GM21360 (cell line): Measurements from ENCODE around the gene LRRC72.
"Not testable (repeated sequence)": the region's sequence is repeated elsewhere in the genome, so short reads cannot be mapped to it uniquely, and the experiment has no call there.

Source experiments
- ATAC-seq: cut with Tn5 transposase; IDR thresholded peaks from one replicate; pipeline ENCODE4 v1.9.1; 2021; ENCODE audit warnings: mild to moderate bottlenecking, moderate library complexity; ENCODE audit not compliant: unreplicated experiment

Gene LRRC72

GRCh38 chr7:16564909-16565426 lies 38.3 kb downstream of the LRRC72 start:
- ATAC-seq, result peak; percentile 73

- no peak for ATAC-seq
These were observed 45.3 kb downstream of the LRRC72 start for GRCh38 chr7:16571941-16572340.

- no peak for ATAC-seq
These were observed 52.6 kb downstream of the LRRC72 start for GRCh38 chr7:16579216-16579615.

GRCh38 chr7:16581286-16581685 lies 54.7 kb downstream of the LRRC72 start:
- no peak for ATAC-seq

GRCh38 chr7:16583834-16584233 lies 57.2 kb downstream of the LRRC72 start:
- no peak for ATAC-seq

GRCh38 chr7:16585540-16585939 lies 58.9 kb downstream of the LRRC72 start:
- no peak for ATAC-seq

GRCh38 chr7:16586081-16586874 lies 59.7 kb downstream of the LRRC72 start:
- ATAC-seq, result no peak

- ATAC-seq, result no peak
These were observed 60.5 kb downstream of the LRRC72 start for GRCh38 chr7:16587129-16587528.

GRCh38 chr7:16587790-16588189 lies 61.2 kb downstream of the LRRC72 start:
- ATAC-seq, result no peak

GRCh38 chr7:16589881-16590280 lies 63.3 kb downstream of the LRRC72 start:
- no peak for ATAC-seq

GRCh38 chr7:16590424-16590823 lies 63.8 kb downstream of the LRRC72 start:
- ATAC-seq, result no peak

GRCh38 chr7:16592395-16592794 lies 65.8 kb downstream of the LRRC72 start:
- no peak for ATAC-seq

- no peak for ATAC-seq
These were observed 67.4 kb downstream of the LRRC72 start for GRCh38 chr7:16594061-16594460.

- no peak for ATAC-seq
These were observed 68.1 kb downstream of the LRRC72 start for GRCh38 chr7:16594676-16595075.

- ATAC-seq, result not testable (repeated sequence)
These were observed 69.0 kb downstream of the LRRC72 start for GRCh38 chr7:16595596-16595995.

- ATAC-seq, result no peak
These were observed 71.4 kb downstream of the LRRC72 start for GRCh38 chr7:16598015-16598414.

GRCh38 chr7:16599860-16600259 lies 73.2 kb downstream of the LRRC72 start:
- no peak for ATAC-seq

GRCh38 chr7:16603633-16604032 lies 77.0 kb downstream of the LRRC72 start:
- no peak for ATAC-seq

- ATAC-seq, result no peak
These were observed 77.4 kb downstream of the LRRC72 start for GRCh38 chr7:16604054-16604453.

- ATAC-seq, result no peak
These were observed 80.1 kb downstream of the LRRC72 start for GRCh38 chr7:16606704-16607103.

GRCh38 chr7:16609842-16610450 lies 83.3 kb downstream of the LRRC72 start:
- ATAC-seq, result no peak

GRCh38 chr7:16611711-16612110 lies 85.1 kb downstream of the LRRC72 start:
- ATAC-seq, result no peak
